GM12878 (cell line): ENCODE data around the gene CCNJL. TPM values are rescaled to one million over a fixed set of nuclear protein-coding genes. Genes with fewer than 3 reads are reported as not detected.

Experiments used
- ATAC-seq: fragments of 200-7000 bp; cut with Tn5 transposase; 3 replicates; pipeline ENCODE4 v1.9.1; 2020; ENCODE audit warnings: mild to moderate bottlenecking, moderate library complexity
- BruUV-seq: library from RNA; stranded (reverse); fragments of 400-500 nt; replicated peaks from 2 replicates; lab custom pipeline; 2021; lab: Mats Ljungman, UMichigan
- CTCF ChIA-PET: fragments of 300-600 bp; sonication (Branson Sonifier 250); formaldehyde crosslinking; extraction: SDS; loops from one replicate; lab custom pipeline; 2021; ENCODE audit warnings: inconsistent platforms; lab: Yijun Ruan, JAX
- POLR2A ChIA-PET: fragments of 350-600 bp; formaldehyde crosslinking; extraction: SDS; loops from one replicate; lab custom pipeline; 2021; ENCODE audit warnings: inconsistent platforms; lab: Charles Lee
- RAD21 ChIA-PET: fragments of 300-600 bp; sonication (Branson Sonifier 250); formaldehyde crosslinking; loops from one replicate; lab custom pipeline; 2023; ENCODE audit warnings: antibody characterized with exemption; ENCODE audit not compliant: unreplicated experiment; lab: Charles Lee
- SMC1A ChIA-PET: fragments of 300-600 bp; sonication (Branson Sonifier 250); formaldehyde crosslinking; loops from one replicate; lab custom pipeline; 2023; ENCODE audit not compliant: unreplicated experiment, uncharacterized antibody; lab: Charles Lee
- DNase-seq: peaks from one replicate; pipeline ENCODE4 v3.0.0-alpha.2; 2011; ENCODE audit warnings: low read depth, low spot score
- FAIRE-seq: peaks from 3 replicates; lab custom pipeline; 2011; peaks lifted over from hg19 to GRCh38; lab: Jason Lieb, UNC
- H2AFZ ChIP-seq: 2 replicates; pipeline ENCODE4 v1.6.0; 2011; ENCODE audit warnings: low read depth, low read length, control low read depth; ENCODE audit not compliant: control insufficient read depth
- H3K27ac ChIP-seq: 2 replicates; pipeline ENCODE4 v1.5.1; 2011; ENCODE audit warnings: control low read depth; ENCODE audit not compliant: control insufficient read depth, insufficient read depth
- H3K27me3 ChIP-seq, 2 experiments: replicated peaks in 1 of 2; 2 replicates each; pipeline versions ENCODE4 v1.6.0 to v1.6.1; 2011; ENCODE audit warnings: low read length in 1 of 2; ENCODE audit not compliant: control insufficient read depth in 2 of 2, insufficient read depth in 2 of 2
- H3K36me3 ChIP-seq, 2 experiments: 2 replicates each; pipeline ENCODE4 v1.5.1; 2011; ENCODE audit warnings: low read length in 1 of 2; ENCODE audit not compliant: control insufficient read depth in 2 of 2, insufficient read depth in 2 of 2
- H3K4me1 ChIP-seq: 2 replicates; pipeline ENCODE4 v1.6.1; 2011; ENCODE audit warnings: mild to moderate bottlenecking, low read length, moderate library complexity, mixed read lengths; ENCODE audit not compliant: control insufficient read depth, insufficient read depth
- H3K4me2 ChIP-seq: 2 replicates; pipeline ENCODE4 v1.6.0; 2011; ENCODE audit warnings: control low read depth; ENCODE audit not compliant: control insufficient read depth, insufficient read depth
- H3K4me3 ChIP-seq: fragments of 200-600 bp; sonication (generic); 2 replicates; pipeline ENCODE4 v1.5.1; 2016
- H3K79me2 ChIP-seq: 2 replicates; pipeline ENCODE4 v1.6.0; 2011; ENCODE audit warnings: low read length; ENCODE audit not compliant: control insufficient read depth, insufficient read depth
- H3K9ac ChIP-seq: 2 replicates; pipeline ENCODE4 v1.8.0; 2011; ENCODE audit warnings: low read length, control low read depth, mixed read lengths; ENCODE audit not compliant: control insufficient read depth, insufficient read depth
- H3K9me3 ChIP-seq: replicated peaks from 3 replicates; pipeline ENCODE4 v1.5.1; 2011; ENCODE audit warnings: mild to moderate bottlenecking, low read length; ENCODE audit not compliant: control insufficient read depth, insufficient read depth
- H4K20me1 ChIP-seq: 2 replicates; pipeline ENCODE4 v1.6.0; 2011; ENCODE audit not compliant: control insufficient read depth, insufficient read depth
- ATF3 ChIP-seq: IDR thresholded peaks from 2 replicates; pipeline ENCODE4 v1.6.1; 2011; ENCODE audit warnings: low read depth, mild to moderate bottlenecking, low read length, moderate library complexity, borderline replicate concordance; ENCODE audit errors: extremely low read depth
- CBFB ChIP-seq: IDR thresholded peaks from 2 replicates; pipeline ENCODE4 v1.6.1; 2016; ENCODE audit warnings: antibody characterized with exemption, low read depth
- MXI1 ChIP-seq: fragments of 150-350 bp; IDR thresholded peaks from 2 replicates; pipeline ENCODE4 v1.6.1; 2011; ENCODE audit warnings: low read depth, mild to moderate bottlenecking, inconsistent platforms, low read length, improper control_type of control experiment
- WGBS: methylation state at CpG from one replicate; pipeline ENCODE4 v1.1.6; 2016; ENCODE audit warnings: low lambda C conversion rate; ENCODE audit not compliant: insufficient replicate concordance, insufficient coverage; ENCODE audit errors: missing lambda C conversion rate; 5-methylcytosine and 5-hydroxymethylcytosine counted together
- in situ Hi-C: fragments of 300-500 bp; cut with MboI; formaldehyde crosslinking; loops from 9 replicates; pipeline ENCODE4 v1.14.3; 2018; ENCODE audit warnings: mixed read lengths
- intact Hi-C: fragments of 100-400 bp; cut with micrococcal nuclease; formaldehyde crosslinking; loops from one replicate; pipeline ENCODE4 v1.14.2; 2022; ENCODE audit not compliant: unreplicated experiment
- polyA plus RNA-seq, 11 experiments: library from polyadenylated mRNA; depleted of rRNA in 4 of 11; unstranded in 6 of 11; stranded (reverse) in 5 of 11; fragments of >200 nt; fragmentation: Nextera tagmentation in 4 of 11; fragmentation: Illumina TruSeq in 1 of 11; extraction: Ambion mirVana in 4 of 11; extraction: Trizol in 1 of 11; gene quantifications; 1 replicate in 1 of 11; 2 replicates in 10 of 11; pipeline versions ENCODE4 v1.2.1 to v1.2.3, GENCODE V29; 2011 to 2016; ENCODE audit warnings: inconsistent platforms in 2 of 11, missing spikeins in 2 of 11, low read depth in 1 of 11
- total RNA-seq, 4 experiments: library from RNA; depleted of rRNA in 3 of 4; stranded (reverse); fragments of >200 nt in 3 of 4; fragmentation: Illumina TruSeq in 1 of 4; extraction: Trizol in 1 of 4; gene quantifications; 2 replicates each; pipeline versions ENCODE4 v1.2.1 to v1.2.3, GENCODE V29; 2013 to 2021
- TF ChIP-seq, protein P1 (sequence below): fragments of 450-650 bp; IDR thresholded peaks from 2 replicates; pipeline ENCODE4 v1.6.1; 2016; ENCODE audit warnings: mild to moderate bottlenecking, moderate library complexity, borderline replicate concordance
- TF ChIP-seq, protein P2 (sequence below): IDR thresholded peaks from 2 replicates; pipeline ENCODE4 v1.6.1; 2011; ENCODE audit warnings: low read depth, low read length, improper control_type of control experiment, borderline replicate concordance

Gene CCNJL
- total and polyA plus RNA-seq, 10 of the 15 experiments (the other 5 are each of a cell fraction or from before 2014, with no cell fraction given) = 0.09 to 0.20 (median 0.10) TPM; not detected in 7

DNA sequence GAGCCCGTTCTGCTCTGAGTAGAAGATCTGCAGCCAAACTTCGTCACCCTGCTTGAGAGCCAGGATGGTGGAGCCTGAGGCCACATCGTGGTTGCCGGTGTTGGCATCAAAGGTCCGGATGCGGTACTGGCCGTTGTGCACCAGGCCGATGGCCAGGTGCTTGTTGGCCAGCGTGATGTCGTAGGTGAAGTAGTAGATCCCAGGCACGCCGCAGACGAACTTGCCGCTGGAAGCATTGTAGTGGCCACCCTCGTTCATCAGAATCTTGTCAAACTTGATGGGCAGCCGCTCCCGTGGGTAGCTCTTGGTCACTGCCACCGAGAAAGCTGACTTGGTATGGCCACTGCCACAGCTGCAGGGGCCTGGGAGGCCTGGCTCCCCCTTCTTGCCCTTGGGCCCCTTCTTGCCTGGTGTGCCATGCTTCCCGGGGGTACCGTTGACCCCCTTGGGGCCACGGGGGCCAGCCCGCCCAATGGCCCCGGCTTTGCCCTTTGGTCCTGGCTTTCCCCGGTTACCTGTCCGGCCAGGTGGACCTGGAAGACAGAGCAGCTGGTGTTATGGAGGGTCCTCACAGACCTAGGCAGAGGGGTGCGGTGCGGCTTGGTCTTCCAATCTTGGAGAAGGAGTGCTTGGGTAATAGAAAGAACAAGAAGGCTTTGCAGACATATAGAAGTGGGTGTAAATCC lies 37.0 kb upstream of the CCNJL start:
- ChIA-PET SMC1A (interaction anchor here (1.0 to 1.5 kb wide), 2 partner anchors 269 to 363 kb away, joined by 3 read pairs; no protein-coding TSS in a partner anchor), CTCF (interaction anchor here (0.6 to 10.5 kb wide), 3 partner anchors 78 to 326 kb away, joined by 3 to 162 read pairs (median 4); no protein-coding TSS in a partner anchor)

More for the DNA sequence above, 37.0 kb upstream of the CCNJL start:
- no peak overlapping the region for H3K4me3 ChIP-seq
- RAD21 ChIA-PET = no interaction called here
- H3K36me3 ChIP-seq = no peaks in the 10 kb centered on the region
- H3K4me1 ChIP-seq = no peaks in the 10 kb centered on the region
- no peak overlapping the region for H3K4me2 ChIP-seq
- no peaks in the 10 kb centered on the region for H4K20me1 ChIP-seq
- no peak for ATAC-seq
- intact Hi-C loops (no loop called here), in situ Hi-C loops (loop anchor here (5.0 to 10.0 kb wide), 3 partner anchors 152 to 327 kb away; no protein-coding TSS in a partner anchor)
- DNase-seq = no peak
- H3K27me3 ChIP-seq = no peaks in the 10 kb centered on the region
- no peak overlapping the region for H3K27ac ChIP-seq
- BruUV-seq = no TSS peak
- no peak for FAIRE-seq
- TF ChIP-seq MXI1 = no peak
- TF ChIP-seq CBFB = no peak
- TF ChIP-seq, protein P1, sequence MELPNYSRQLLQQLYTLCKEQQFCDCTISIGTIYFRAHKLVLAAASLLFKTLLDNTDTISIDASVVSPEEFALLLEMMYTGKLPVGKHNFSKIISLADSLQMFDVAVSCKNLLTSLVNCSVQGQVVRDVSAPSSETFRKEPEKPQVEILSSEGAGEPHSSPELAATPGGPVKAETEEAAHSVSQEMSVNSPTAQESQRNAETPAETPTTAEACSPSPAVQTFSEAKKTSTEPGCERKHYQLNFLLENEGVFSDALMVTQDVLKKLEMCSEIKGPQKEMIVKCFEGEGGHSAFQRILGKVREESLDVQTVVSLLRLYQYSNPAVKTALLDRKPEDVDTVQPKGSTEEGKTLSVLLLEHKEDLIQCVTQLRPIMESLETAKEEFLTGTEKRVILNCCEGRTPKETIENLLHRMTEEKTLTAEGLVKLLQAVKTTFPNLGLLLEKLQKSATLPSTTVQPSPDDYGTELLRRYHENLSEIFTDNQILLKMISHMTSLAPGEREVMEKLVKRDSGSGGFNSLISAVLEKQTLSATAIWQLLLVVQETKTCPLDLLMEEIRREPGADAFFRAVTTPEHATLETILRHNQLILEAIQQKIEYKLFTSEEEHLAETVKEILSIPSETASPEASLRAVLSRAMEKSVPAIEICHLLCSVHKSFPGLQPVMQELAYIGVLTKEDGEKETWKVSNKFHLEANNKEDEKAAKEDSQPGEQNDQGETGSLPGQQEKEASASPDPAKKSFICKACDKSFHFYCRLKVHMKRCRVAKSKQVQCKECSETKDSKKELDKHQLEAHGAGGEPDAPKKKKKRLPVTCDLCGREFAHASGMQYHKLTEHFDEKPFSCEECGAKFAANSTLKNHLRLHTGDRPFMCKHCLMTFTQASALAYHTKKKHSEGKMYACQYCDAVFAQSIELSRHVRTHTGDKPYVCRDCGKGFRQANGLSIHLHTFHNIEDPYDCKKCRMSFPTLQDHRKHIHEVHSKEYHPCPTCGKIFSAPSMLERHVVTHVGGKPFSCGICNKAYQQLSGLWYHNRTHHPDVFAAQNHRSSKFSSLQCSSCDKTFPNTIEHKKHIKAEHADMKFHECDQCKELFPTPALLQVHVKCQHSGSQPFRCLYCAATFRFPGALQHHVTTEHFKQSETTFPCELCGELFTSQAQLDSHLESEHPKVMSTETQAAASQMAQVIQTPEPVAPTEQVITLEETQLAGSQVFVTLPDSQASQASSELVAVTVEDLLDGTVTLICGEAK = no peak
- TF ChIP-seq, protein P2, sequence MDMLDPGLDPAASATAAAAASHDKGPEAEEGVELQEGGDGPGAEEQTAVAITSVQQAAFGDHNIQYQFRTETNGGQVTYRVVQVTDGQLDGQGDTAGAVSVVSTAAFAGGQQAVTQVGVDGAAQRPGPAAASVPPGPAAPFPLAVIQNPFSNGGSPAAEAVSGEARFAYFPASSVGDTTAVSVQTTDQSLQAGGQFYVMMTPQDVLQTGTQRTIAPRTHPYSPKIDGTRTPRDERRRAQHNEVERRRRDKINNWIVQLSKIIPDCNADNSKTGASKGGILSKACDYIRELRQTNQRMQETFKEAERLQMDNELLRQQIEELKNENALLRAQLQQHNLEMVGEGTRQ = no peak
- TF ChIP-seq ATF3 = no peak
- H3K9ac ChIP-seq = no peak overlapping the region
- POLR2A ChIA-PET = no interaction called here
- no peaks in the 10 kb centered on the region for H3K9me3 ChIP-seq
- H3K79me2 ChIP-seq = no peaks in the 10 kb centered on the region
- H2AFZ ChIP-seq = no peak overlapping the region
- 61% methylated on average over 27 of the region's 27 CpGs for WGBS
